HG03064 (cell line): Measurements from ENCODE around the gene ZFP92.

Experiments used
- ATAC-seq: cut with Tn5 transposase; IDR thresholded peaks from one replicate; pipeline ENCODE4 v1.9.1; 2021; ENCODE audit warnings: low read depth; ENCODE audit not compliant: unreplicated experiment

Gene ZFP92

GRCh38 chrX:153434801-153435200 is 23.5 kb downstream of the ZFP92 start:
- no peak for ATAC-seq

- no peak for ATAC-seq
Observed at GRCh38 chrX:153435845-153436244, 24.6 kb downstream of the ZFP92 start.

- ATAC-seq, result no peak
Observed at GRCh38 chrX:153438532-153438931, 27.3 kb downstream of the ZFP92 start.

- no peak for ATAC-seq
Observed at GRCh38 chrX:153439977-153440376, 28.7 kb downstream of the ZFP92 start.

GRCh38 chrX:153440556-153441135 is 29.4 kb downstream of the ZFP92 start:
- ATAC-seq, result no peak

- no peak for ATAC-seq
Observed at GRCh38 chrX:153441296-153441695, 30.0 kb downstream of the ZFP92 start.

GRCh38 chrX:153441981-153442380 is 30.7 kb downstream of the ZFP92 start:
- no peak for ATAC-seq

GRCh38 chrX:153442463-153442862 is 31.2 kb downstream of the ZFP92 start:
- no peak for ATAC-seq

- ATAC-seq, result no peak
Observed at GRCh38 chrX:153443476-153444332, 32.4 kb downstream of the ZFP92 start.

- no peak for ATAC-seq
Observed at GRCh38 chrX:153444333-153445011, 33.2 kb downstream of the ZFP92 start.

GRCh38 chrX:153445106-153445855 is 34.0 kb downstream of the ZFP92 start:
- ATAC-seq, result no peak

- ATAC-seq, result no peak
Observed at GRCh38 chrX:153445856-153446635, 34.8 kb downstream of the ZFP92 start, which contains the start of gene TREX2. TREX2 (minus strand) TSS chrX:153446056; CDS start chrX:153445430, 626 bp downstream.

- no peak for ATAC-seq
Observed at GRCh38 chrX:153446636-153446936, 35.3 kb downstream of the ZFP92 start.

- no peak for ATAC-seq
Observed at GRCh38 chrX:153446950-153447580, 35.8 kb downstream of the ZFP92 start.

- ATAC-seq, result no peak
Observed at GRCh38 chrX:153447581-153447960, 36.3 kb downstream of the ZFP92 start.

- ATAC-seq, result no peak
Observed at GRCh38 chrX:153448556-153449367, 37.5 kb downstream of the ZFP92 start.

GRCh38 chrX:153449368-153450113 is 38.3 kb downstream of the ZFP92 start:
- ATAC-seq, result no peak
